ENCODE results near the gene YY2. TPM values are rescaled to one million over a fixed set of nuclear protein-coding genes. Genes with fewer than 3 reads are reported as not detected.
A peak's percentile ranks its signal among the peaks of the same experiment; 100 is the strongest.
"Not testable (repeated sequence)": the region's sequence is repeated elsewhere in the genome, so short reads cannot be mapped to it uniquely, and the experiment has no call there.

The YY2 gene
- total RNA-seq, 1 donor from 2014 or later: 0.35 TPM

GRCh38 chrX:21873063-21873775 lies 17.4 kb downstream of the YY2 start:
- H3K4me3 ChIP-seq (ENCODE audit: low read depth, low read length): no peak overlapping the region
- TF ChIP-seq CTCF (conservative IDR thresholded peaks at IDR 0.05; ENCODE audit: low read depth, low read length): no peak
- DNase-seq (ENCODE audit: low read depth): no peak

GRCh38 chrX:21874182-21874581 lies 18.4 kb downstream of the YY2 start:
- H3K4me3 ChIP-seq (ENCODE audit: low read depth, low read length); DNase-seq (ENCODE audit: low read depth): not testable (repeated sequence)

- no peak overlapping the region for H3K4me3 ChIP-seq (ENCODE audit: low read depth, low read length)
- no peak for TF ChIP-seq CTCF (conservative IDR thresholded peaks at IDR 0.05; ENCODE audit: low read depth, low read length)
- DNase-seq (ENCODE audit: low read depth): no peak
Measured at GRCh38 chrX:21875013-21875412, 19.2 kb downstream of the YY2 start.

GRCh38 chrX:21881881-21882574 lies 26.2 kb downstream of the YY2 start:
- no peak overlapping the region for H3K4me3 ChIP-seq (ENCODE audit: low read depth, low read length)
- no peak for DNase-seq (ENCODE audit: low read depth)
- no peak for TF ChIP-seq CTCF (conservative IDR thresholded peaks at IDR 0.05; ENCODE audit: low read depth, low read length)

GRCh38 chrX:21883258-21883657 lies 27.5 kb downstream of the YY2 start:
- no peak for TF ChIP-seq CTCF (conservative IDR thresholded peaks at IDR 0.05; ENCODE audit: low read depth, low read length)
- peak; percentile 19 for DNase-seq (ENCODE audit: low read depth)
- no peak overlapping the region for H3K4me3 ChIP-seq (ENCODE audit: low read depth, low read length)

- H3K4me3 ChIP-seq (ENCODE audit: low read depth, low read length): no peak overlapping the region
- no peak for TF ChIP-seq CTCF (conservative IDR thresholded peaks at IDR 0.05; ENCODE audit: low read depth, low read length)
- no peak for DNase-seq (ENCODE audit: low read depth)
Measured at GRCh38 chrX:21885568-21885967, 29.8 kb downstream of the YY2 start.

- no peak for DNase-seq (ENCODE audit: low read depth)
- TF ChIP-seq CTCF (conservative IDR thresholded peaks at IDR 0.05; ENCODE audit: low read depth, low read length): no peak
- no peak overlapping the region for H3K4me3 ChIP-seq (ENCODE audit: low read depth, low read length)
Measured at GRCh38 chrX:21905313-21905712, 49.5 kb downstream of the YY2 start.

Data from epithelial cell of proximal tubule (primary cell).